ENCODE data around the gene MGRN1. TPM values are rescaled to one million over a fixed set of nuclear protein-coding genes. Genes with fewer than 3 reads are reported as not detected.

MGRN1 gene
- total and polyA plus RNA-seq, 2 of the 13 experiments (the other 11 are each of a cell fraction or from before 2014, with no cell fraction given): 11.9 to 12.6 TPM

DNA sequence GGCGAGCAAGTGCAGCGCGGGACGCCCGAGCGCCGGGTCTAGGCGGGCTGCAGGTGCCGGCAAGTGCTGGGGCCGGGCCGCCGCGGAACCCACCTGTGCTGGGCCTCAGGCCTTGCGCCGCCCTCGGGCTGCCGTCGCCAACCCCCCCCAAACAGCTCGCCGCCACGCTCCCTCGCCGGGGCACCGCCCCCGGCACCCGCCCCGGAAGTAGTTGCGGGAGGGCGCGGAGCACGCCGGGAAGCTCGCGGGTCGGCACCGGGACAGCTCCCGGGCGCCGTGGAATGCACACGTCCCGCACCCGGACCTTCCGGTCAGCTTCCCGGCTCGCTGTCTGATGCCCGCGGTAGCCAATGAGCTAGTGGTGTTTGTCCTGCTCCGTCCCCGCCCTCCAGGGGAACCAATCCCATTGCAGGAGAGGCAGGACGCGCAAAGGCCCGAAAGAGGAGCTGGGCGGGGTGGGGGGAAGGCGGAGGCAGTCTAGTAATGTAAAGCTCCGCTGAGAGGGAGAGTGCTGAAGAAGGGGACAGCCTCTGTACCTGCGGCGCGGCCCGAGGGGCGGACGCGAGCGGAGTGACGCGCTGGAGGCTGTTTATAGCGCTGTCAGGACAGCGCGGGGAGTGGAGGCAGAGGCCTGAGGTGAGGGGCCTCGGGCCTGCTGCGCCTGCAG, 109.6 kb downstream of the MGRN1 start, which contains the start of the genes ANKS3 and DNAAF8 (continued):
- TF ChIP-seq, protein P1, sequence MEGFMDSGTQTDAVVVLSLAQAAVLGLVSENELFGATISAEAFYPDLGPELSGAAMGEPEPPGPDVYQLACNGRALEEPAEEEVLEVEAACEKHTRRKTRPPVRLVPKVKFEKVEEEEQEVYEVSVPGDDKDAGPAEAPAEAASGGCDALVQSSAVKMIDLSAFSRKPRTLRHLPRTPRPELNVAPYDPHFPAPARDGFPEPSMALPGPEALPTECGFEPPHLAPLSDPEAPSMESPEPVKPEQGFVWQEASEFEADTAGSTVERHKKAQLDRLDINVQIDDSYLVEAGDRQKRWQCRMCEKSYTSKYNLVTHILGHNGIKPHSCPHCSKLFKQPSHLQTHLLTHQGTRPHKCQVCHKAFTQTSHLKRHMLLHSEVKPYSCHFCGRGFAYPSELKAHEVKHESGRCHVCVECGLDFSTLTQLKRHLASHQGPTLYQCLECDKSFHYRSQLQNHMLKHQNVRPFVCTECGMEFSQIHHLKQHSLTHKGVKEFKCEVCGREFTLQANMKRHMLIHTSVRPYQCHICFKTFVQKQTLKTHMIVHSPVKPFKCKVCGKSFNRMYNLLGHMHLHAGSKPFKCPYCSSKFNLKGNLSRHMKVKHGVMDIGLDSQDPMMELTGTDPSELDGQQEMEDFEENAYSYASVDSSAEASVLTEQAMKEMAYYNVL (CRISPR knock-in tag; IDR thresholded peaks at IDR 0.05; ENCODE audit: borderline replicate concordance): peak; percentile 87; the same call in 1 of the 2 replicates
- TF ChIP-seq ZKSCAN8 (CRISPR knock-in tag; IDR thresholded peaks at IDR 0.05; ENCODE audit: borderline replicate concordance) (no peak), CCDC6 (CRISPR knock-in tag; IDR thresholded peaks at IDR 0.05) (peak; percentile 66; the same call in 1 of the 2 replicates), RAD21 (CRISPR knock-in tag; IDR thresholded peaks at IDR 0.05) (peak; percentile 48; the same call in 1 of the 2 replicates), THAP7 (CRISPR knock-in tag; IDR thresholded peaks at IDR 0.05) (peak; percentile 62; the same call in 1 of the 2 replicates), SOX13 (IDR thresholded peaks at IDR 0.05) (no peak), SOX13 (CRISPR knock-in tag; conservative IDR thresholded peaks at IDR 0.05 in 1 of 2, IDR thresholded peaks at IDR 0.05 in 1 of 2) (peak; percentile 13 to 45; a peak in 1 of 4 replicates), MED1 (CRISPR knock-in tag; IDR thresholded peaks at IDR 0.05) (peak; percentile 75), CHD4 (IDR thresholded peaks at IDR 0.05; ENCODE audit: borderline replicate concordance, low read length) (no peak), HDAC1 (CRISPR knock-in tag; IDR thresholded peaks at IDR 0.05) (peak; percentile 99), ZNF326 (CRISPR knock-in tag; IDR thresholded peaks at IDR 0.05; ENCODE audit: borderline replicate concordance) (no peak), ZNF224 (CRISPR knock-in tag; IDR thresholded peaks at IDR 0.05) (no peak), ZFP62 (CRISPR knock-in tag; IDR thresholded peaks at IDR 0.05) (no peak), ZNF672 (CRISPR knock-in tag; IDR thresholded peaks at IDR 0.05) (no peak), TCF7L2 (IDR thresholded peaks at IDR 0.05; ENCODE audit: low read depth, low read length) (no peak), IKZF5 (CRISPR knock-in tag; IDR thresholded peaks at IDR 0.05) (peak; percentile 55; the same call in 1 of the 2 replicates), SIX1 (CRISPR knock-in tag; IDR thresholded peaks at IDR 0.05; ENCODE audit: borderline replicate concordance) (no peak)
- TF ChIP-seq, protein P2, sequence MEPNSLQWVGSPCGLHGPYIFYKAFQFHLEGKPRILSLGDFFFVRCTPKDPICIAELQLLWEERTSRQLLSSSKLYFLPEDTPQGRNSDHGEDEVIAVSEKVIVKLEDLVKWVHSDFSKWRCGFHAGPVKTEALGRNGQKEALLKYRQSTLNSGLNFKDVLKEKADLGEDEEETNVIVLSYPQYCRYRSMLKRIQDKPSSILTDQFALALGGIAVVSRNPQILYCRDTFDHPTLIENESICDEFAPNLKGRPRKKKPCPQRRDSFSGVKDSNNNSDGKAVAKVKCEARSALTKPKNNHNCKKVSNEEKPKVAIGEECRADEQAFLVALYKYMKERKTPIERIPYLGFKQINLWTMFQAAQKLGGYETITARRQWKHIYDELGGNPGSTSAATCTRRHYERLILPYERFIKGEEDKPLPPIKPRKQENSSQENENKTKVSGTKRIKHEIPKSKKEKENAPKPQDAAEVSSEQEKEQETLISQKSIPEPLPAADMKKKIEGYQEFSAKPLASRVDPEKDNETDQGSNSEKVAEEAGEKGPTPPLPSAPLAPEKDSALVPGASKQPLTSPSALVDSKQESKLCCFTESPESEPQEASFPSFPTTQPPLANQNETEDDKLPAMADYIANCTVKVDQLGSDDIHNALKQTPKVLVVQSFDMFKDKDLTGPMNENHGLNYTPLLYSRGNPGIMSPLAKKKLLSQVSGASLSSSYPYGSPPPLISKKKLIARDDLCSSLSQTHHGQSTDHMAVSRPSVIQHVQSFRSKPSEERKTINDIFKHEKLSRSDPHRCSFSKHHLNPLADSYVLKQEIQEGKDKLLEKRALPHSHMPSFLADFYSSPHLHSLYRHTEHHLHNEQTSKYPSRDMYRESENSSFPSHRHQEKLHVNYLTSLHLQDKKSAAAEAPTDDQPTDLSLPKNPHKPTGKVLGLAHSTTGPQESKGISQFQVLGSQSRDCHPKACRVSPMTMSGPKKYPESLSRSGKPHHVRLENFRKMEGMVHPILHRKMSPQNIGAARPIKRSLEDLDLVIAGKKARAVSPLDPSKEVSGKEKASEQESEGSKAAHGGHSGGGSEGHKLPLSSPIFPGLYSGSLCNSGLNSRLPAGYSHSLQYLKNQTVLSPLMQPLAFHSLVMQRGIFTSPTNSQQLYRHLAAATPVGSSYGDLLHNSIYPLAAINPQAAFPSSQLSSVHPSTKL (CRISPR knock-in tag; IDR thresholded peaks at IDR 0.05): peak; percentile 57; the same call in 1 of the 2 replicates
- TF ChIP-seq, protein P3, sequence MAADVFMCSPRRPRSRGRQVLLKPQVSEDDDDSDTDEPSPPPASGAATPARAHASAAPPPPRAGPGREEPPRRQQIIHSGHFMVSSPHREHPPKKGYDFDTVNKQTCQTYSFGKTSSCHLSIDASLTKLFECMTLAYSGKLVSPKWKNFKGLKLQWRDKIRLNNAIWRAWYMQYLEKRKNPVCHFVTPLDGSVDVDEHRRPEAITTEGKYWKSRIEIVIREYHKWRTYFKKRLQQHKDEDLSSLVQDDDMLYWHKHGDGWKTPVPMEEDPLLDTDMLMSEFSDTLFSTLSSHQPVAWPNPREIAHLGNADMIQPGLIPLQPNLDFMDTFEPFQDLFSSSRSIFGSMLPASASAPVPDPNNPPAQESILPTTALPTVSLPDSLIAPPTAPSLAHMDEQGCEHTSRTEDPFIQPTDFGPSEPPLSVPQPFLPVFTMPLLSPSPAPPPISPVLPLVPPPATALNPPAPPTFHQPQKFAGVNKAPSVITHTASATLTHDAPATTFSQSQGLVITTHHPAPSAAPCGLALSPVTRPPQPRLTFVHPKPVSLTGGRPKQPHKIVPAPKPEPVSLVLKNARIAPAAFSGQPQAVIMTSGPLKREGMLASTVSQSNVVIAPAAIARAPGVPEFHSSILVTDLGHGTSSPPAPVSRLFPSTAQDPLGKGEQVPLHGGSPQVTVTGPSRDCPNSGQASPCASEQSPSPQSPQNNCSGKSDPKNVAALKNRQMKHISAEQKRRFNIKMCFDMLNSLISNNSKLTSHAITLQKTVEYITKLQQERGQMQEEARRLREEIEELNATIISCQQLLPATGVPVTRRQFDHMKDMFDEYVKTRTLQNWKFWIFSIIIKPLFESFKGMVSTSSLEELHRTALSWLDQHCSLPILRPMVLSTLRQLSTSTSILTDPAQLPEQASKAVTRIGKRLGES (CRISPR knock-in tag; IDR thresholded peaks at IDR 0.05; ENCODE audit: borderline replicate concordance): 0 out of 2 replicates have a peak, but pooled peaks have one; percentile 41

All from HepG2 (cell line).